ENCODE results near the gene CCDC30. TPM values are rescaled to one million over a fixed set of nuclear protein-coding genes. Genes with fewer than 3 reads are reported as not detected.

The CCDC30 gene
- total and polyA plus RNA-seq, 9 of the 15 experiments (the other 6 are each of a cell fraction or from before 2014, with no cell fraction given): 0.05 to 0.91 (median 0.24) TPM

DNA sequence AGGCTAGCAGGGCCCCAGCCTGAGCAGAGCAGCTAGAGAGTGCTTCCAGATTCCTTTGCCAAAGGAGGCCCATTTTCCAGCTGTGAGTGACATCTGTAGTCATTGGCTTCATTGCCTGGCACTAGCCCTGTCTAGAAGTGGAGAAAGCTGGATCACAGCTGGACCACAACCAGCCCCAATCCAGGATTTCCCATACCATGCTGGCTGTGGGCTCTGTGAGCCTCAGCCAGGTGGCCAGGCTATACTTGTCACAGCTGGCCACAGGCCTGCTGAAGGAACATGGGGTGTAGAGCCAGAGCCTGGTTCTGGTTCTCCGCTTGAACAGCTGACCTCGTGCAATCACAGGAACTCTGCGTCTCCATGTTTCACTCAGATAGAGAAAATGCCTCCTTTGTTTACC, 45.9 kb upstream of the CCDC30 start (continued):
- TF ChIP-seq CREBBP (IDR thresholded peaks at IDR 0.05; ENCODE audit: low read depth, low read length): no peak

DNA sequence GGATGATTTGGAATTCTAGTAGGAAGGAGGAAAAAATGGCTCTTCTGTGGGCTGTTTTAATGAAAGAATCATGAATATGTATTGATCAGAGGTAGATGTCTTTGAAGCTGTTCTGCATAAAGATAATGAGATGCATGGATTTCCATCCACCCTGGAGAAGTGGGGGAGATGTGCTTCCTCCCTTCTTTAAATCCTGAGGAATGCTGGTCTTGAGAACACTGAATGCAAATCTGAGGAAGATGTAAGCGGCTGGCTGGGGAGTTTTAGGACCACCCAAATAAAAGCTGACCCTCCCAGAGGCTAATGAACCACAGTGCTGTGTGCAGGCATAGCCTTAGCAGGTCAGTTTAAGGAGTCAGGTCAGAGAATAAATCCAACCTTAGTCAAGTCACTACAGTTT, 44.6 kb upstream of the CCDC30 start:
- Histone ChIP-seq H3K79me2 (ENCODE audit: control insufficient read depth, insufficient read depth, low read length) (no peaks in the 10 kb centered on the region), H3K27ac (ENCODE audit: extremely low read depth, low read depth, low read length) (no peak overlapping the region), H3K4me1 (replicated peaks in 1 of 2; ENCODE audit: control insufficient read depth in 2 of 2, insufficient read depth in 2 of 2, low read length in 2 of 2) (no peaks in the 10 kb centered on the region; a peak in 1 of 5 replicates), H2AFZ (ENCODE audit: low read depth, low read length) (no peak overlapping the region), H4K20me1 (replicated peaks; ENCODE audit: control insufficient read depth, insufficient read depth, low read length) (no peaks in the 10 kb centered on the region), H3K9me1 (ENCODE audit: control insufficient read depth, insufficient read depth, low read length) (no peaks in the 10 kb centered on the region), H3K36me3 (ENCODE audit: control insufficient read depth, insufficient read depth, low read length) (no peaks in the 10 kb centered on the region), H3K9ac (ENCODE audit: insufficient read depth in 1 of 2, low read depth in 2 of 2, low read length in 2 of 2) (no peak overlapping the region), H3K9me3 (replicated peaks; ENCODE audit: control insufficient read depth, insufficient read depth, low read depth, low read length) (no peaks in the 10 kb centered on the region), H3K27me3 (ENCODE audit: control insufficient read depth in 2 of 2, insufficient read depth in 2 of 2, low read length in 2 of 2) (peaks cover 55 to 58% of the 10 kb centered on the region in 2 experiments), H3K4me2 (ENCODE audit: insufficient read depth, low read length) (no peak overlapping the region), H3K4me3 (no peak overlapping the region)
- ChIA-PET POLR2A (interaction anchor here (0.7 kb wide), 1 partner anchor 114 kb away, joined by 4 read pairs; no protein-coding TSS in a partner anchor), CTCF (ENCODE audit: low intra/inter-chr PET ratio) (no interaction called here)
- DNase-seq (ENCODE audit: extremely low read depth in 1 of 4, low spot score in 3 of 4) (no peak), FAIRE-seq (no peak), ATAC-seq (no peak)
- TF ChIP-seq MEF2D (tag; conservative IDR thresholded peaks at IDR 0.05; ENCODE audit: low read depth): no peak
- no peak for TF ChIP-seq FOXA1 (IDR thresholded peaks at IDR 0.05; ENCODE audit: borderline replicate concordance)
- no peak for TF ChIP-seq CTBP1 (IDR thresholded peaks at IDR 0.05; ENCODE audit: borderline replicate concordance)
- TF ChIP-seq ETV5 (CRISPR knock-in tag; IDR thresholded peaks at IDR 0.05; ENCODE audit: low read depth): no peak
- no peak for TF ChIP-seq FOSL1 (tag; conservative IDR thresholded peaks at IDR 0.05)
- no peak for TF ChIP-seq THAP7 (CRISPR knock-in tag; IDR thresholded peaks at IDR 0.05)
- TF ChIP-seq SMAD4 (CRISPR knock-in tag; conservative IDR thresholded peaks at IDR 0.05): no peak
- TF ChIP-seq ZBTB2 (IDR thresholded peaks at IDR 0.05): no peak
- TF ChIP-seq ZNF76 (CRISPR knock-in tag; IDR thresholded peaks at IDR 0.05; ENCODE audit: borderline replicate concordance): no peak
- TF ChIP-seq MCM3 (IDR thresholded peaks at IDR 0.05): no peak
- TF ChIP-seq NCOA4 (IDR thresholded peaks at IDR 0.05; ENCODE audit: partially characterized antibody): no peak
- TF ChIP-seq TAF7 (tag; IDR thresholded peaks at IDR 0.05): no peak
- no peak for TF ChIP-seq NFYB (IDR thresholded peaks at IDR 0.05; ENCODE audit: extremely low read depth, insufficient read length)
- TF ChIP-seq ZNF217 (CRISPR knock-in tag; IDR thresholded peaks at IDR 0.05): no peak
- no peak for TF ChIP-seq NCOA6 (IDR thresholded peaks at IDR 0.05)
- no peak for TF ChIP-seq RBFOX2 (IDR thresholded peaks at IDR 0.05; ENCODE audit: low read depth, low read length)
- no peak for TF ChIP-seq WHSC1 (IDR thresholded peaks at IDR 0.05; ENCODE audit: low read length)
- intact Hi-C loops (cut with micrococcal nuclease) (no loop called here), in situ Hi-C loops (cut with MboI) (no loop called here)
- BruUV-seq (replicated peaks): no TSS peak
- 8% methylated on average over 1 of the region's 1 CpG for WGBS (ENCODE audit: insufficient coverage, low coverage, missing lambda C conversion rate)
